CD4-positive, CD25-positive, alpha-beta regulatory T cell (primary cell): ENCODE measurements around the gene PACC1. TPM values are rescaled to one million over a fixed set of nuclear protein-coding genes. Genes with fewer than 3 reads are reported as not detected.
A peak's percentile ranks its signal among the peaks of the same experiment; 100 is the strongest.

Experiments
- ATAC-seq, 2 donors: fragments of 150-1000 bp; cut with Tn5 transposase; one replicate each; pipeline ENCODE4 v1.10.0; 2021; ENCODE audit warnings: low read depth in 2 of 2, moderate number of reproducible peaks in 2 of 2, moderate library complexity in 1 of 2
- DNase-seq, 3 donors: peaks; one replicate each; pipeline versions ENCODE4 v3.0.0 to v3.0.0-alpha.2; 2012 to 2022; ENCODE audit warnings: mixed read lengths in 1 of 3
- H3K27ac ChIP-seq: one replicate; pipeline ENCODE4 v1.7.0; 2013; ENCODE audit warnings: mild to moderate bottlenecking, low read length; ENCODE audit not compliant: insufficient read depth, poor library complexity, severe bottlenecking
- H3K27me3 ChIP-seq: one replicate; pipeline ENCODE4 v1.7.0; 2013; ENCODE audit warnings: low read length; ENCODE audit not compliant: control insufficient read depth, insufficient read depth
- H3K36me3 ChIP-seq: one replicate; pipeline ENCODE4 v1.7.0; 2013; ENCODE audit warnings: mild to moderate bottlenecking, low read length, moderate library complexity; ENCODE audit not compliant: control insufficient read depth, insufficient read depth
- H3K4me1 ChIP-seq: 2 replicates; pipeline ENCODE4 v1.7.0; 2013; ENCODE audit warnings: mild to moderate bottlenecking, low read length; ENCODE audit not compliant: insufficient read depth, control insufficient read depth, poor library complexity, severe bottlenecking
- H3K4me3 ChIP-seq: one replicate; pipeline ENCODE4 v1.7.0; 2013; ENCODE audit warnings: low read depth, mild to moderate bottlenecking, low read length, moderate library complexity
- H3K9me3 ChIP-seq, 2 experiments: 1 replicate in 1 of 2; 2 replicates in 1 of 2; pipeline ENCODE4 v1.7.0; 2013; ENCODE audit warnings: low read length in 2 of 2, mild to moderate bottlenecking in 1 of 2, moderate library complexity in 1 of 2; ENCODE audit not compliant: control insufficient read depth in 2 of 2
- H3K27ac Mint-ChIP-seq, 3 donors: one replicate each; pipeline ENCODE4 v1.8.0; 2020 to 2022; ENCODE audit warnings: mild to moderate bottlenecking in 3 of 3, mixed read lengths in 3 of 3, moderate library complexity in 2 of 3
- H3K27me3 Mint-ChIP-seq: one replicate; pipeline ENCODE4 v1.8.0; 2022; ENCODE audit warnings: mild to moderate bottlenecking, mixed read lengths
- H3K36me3 Mint-ChIP-seq: one replicate; pipeline ENCODE4 v1.8.0; 2020; ENCODE audit warnings: mixed read lengths
- H3K4me1 Mint-ChIP-seq, 4 donors: one replicate each; pipeline ENCODE4 v1.8.0; 2020 to 2022; ENCODE audit warnings: mixed read lengths in 4 of 4, mild to moderate bottlenecking in 1 of 4
- H3K4me3 Mint-ChIP-seq, 4 donors: one replicate each; pipeline ENCODE4 v1.8.0; 2020 to 2022; ENCODE audit warnings: mild to moderate bottlenecking in 4 of 4, mixed read lengths in 4 of 4, moderate library complexity in 3 of 4
- H3K9me3 Mint-ChIP-seq, 7 donors: one replicate each; pipeline ENCODE4 v1.8.0; 2020 to 2022; ENCODE audit warnings: mixed read lengths in 7 of 7, mild to moderate bottlenecking in 3 of 7, moderate library complexity in 2 of 7
- polyA plus RNA-seq, 4 donors: library from polyadenylated mRNA; unstranded; fragments of 300-500 nt; fragmentation: Illumina TruSeq; gene quantifications; one replicate each; pipeline ENCODE4 v1.2.3, GENCODE V29; 2021
- total RNA-seq: library from RNA; stranded (reverse); gene quantifications from one replicate; pipeline ENCODE4 v1.2.3, GENCODE V29; 2022

The PACC1 gene
- total and polyA plus RNA-seq, 5 donors from 2014 or later = 7.4 to 17.3 (median 13.2) TPM

- Histone ChIP-seq H3K4me1 (no peaks in the 10 kb centered on the region), H3K36me3 (peaks cover 13% of the 10 kb centered on the region), H3K4me3 (no peak overlapping the region), H3K9me3 (no peaks in the 10 kb centered on the region), H3K27me3 (no peaks in the 10 kb centered on the region), H3K27ac (no peak overlapping the region)
- H3K27me3 Mint-ChIP-seq = no peaks in the 10 kb centered on the region
- DNase-seq (no peak), ATAC-seq (no peak)
- H3K4me3 Mint-ChIP-seq = no peak overlapping the region
- H3K36me3 Mint-ChIP-seq = peaks cover 20% of the 10 kb centered on the region
- H3K9me3 Mint-ChIP-seq = no peaks in the 10 kb centered on the region
- peaks cover 0 to 5% (median 0%) of the 10 kb centered on the region in 4 donors for H3K4me1 Mint-ChIP-seq
- H3K27ac Mint-ChIP-seq = peak overlapping the region in 1 of 3 donors; percentile 34
Observed at GRCh38 chr1:212447478-212447877, 32.8 kb upstream of the PACC1 start.

DNA sequence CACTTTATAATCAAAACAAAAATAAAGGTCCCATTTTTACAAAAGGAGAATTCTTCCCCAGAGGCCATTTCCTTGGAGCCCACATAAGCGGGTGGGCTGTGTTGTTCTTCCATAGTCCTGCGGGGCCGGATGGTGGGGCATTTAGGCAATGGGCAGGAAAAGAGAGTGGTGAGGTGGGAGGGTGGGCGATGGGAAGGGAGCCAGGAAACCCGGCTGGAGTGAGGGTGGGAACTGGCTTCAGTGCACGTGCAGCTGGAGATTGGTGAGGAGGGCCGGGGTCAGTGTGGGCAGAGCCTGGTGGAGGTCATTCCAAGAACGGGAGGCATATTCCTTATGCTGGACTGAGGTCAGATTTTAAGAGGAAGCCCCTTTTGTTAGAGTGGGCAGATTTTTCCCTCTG, 31.6 kb upstream of the PACC1 start:
- Mint-ChIP-seq H3K36me3 (peaks cover 18% of the 10 kb centered on the region), H3K4me3 (no peak overlapping the region), H3K9me3 (no peaks in the 10 kb centered on the region), H3K27me3 (no peaks in the 10 kb centered on the region), H3K27ac (no peak overlapping the region), H3K4me1 (peaks cover 0 to 5% (median 0%) of the 10 kb centered on the region in 4 donors)
- Histone ChIP-seq H3K27me3 (no peaks in the 10 kb centered on the region), H3K36me3 (peaks cover 13% of the 10 kb centered on the region), H3K4me1 (no peaks in the 10 kb centered on the region), H3K4me3 (no peak overlapping the region), H3K27ac (no peak overlapping the region), H3K9me3 (no peaks in the 10 kb centered on the region)
- ATAC-seq = no peak
- no peak for DNase-seq

- Mint-ChIP-seq H3K27ac (no peak overlapping the region), H3K27me3 (no peaks in the 10 kb centered on the region), H3K4me1 (peaks cover 0 to 10% (median 8%) of the 10 kb centered on the region in 4 donors), H3K9me3 (no peaks in the 10 kb centered on the region), H3K4me3 (no peak overlapping the region), H3K36me3 (peaks cover 18% of the 10 kb centered on the region)
- Histone ChIP-seq H3K27ac (no peak overlapping the region), H3K9me3 (no peaks in the 10 kb centered on the region), H3K27me3 (no peaks in the 10 kb centered on the region), H3K36me3 (peaks cover 13% of the 10 kb centered on the region), H3K4me1 (no peaks in the 10 kb centered on the region), H3K4me3 (no peak overlapping the region)
- DNase-seq (no peak), ATAC-seq (no peak)
Observed at GRCh38 chr1:212442408-212442807, 27.7 kb upstream of the PACC1 start.

GRCh38 chr1:212440419-212440818, 25.7 kb upstream of the PACC1 start:
- Histone ChIP-seq H3K4me1 (no peaks in the 10 kb centered on the region), H3K36me3 (peaks cover 13% of the 10 kb centered on the region), H3K27ac (no peak overlapping the region), H3K9me3 (no peaks in the 10 kb centered on the region), H3K4me3 (no peak overlapping the region), H3K27me3 (no peaks in the 10 kb centered on the region)
- no peak for ATAC-seq
- peak overlapping the region in 1 of 3 donors; percentile 15 for H3K27ac Mint-ChIP-seq
- H3K4me3 Mint-ChIP-seq = no peak overlapping the region
- no peaks in the 10 kb centered on the region for H3K9me3 Mint-ChIP-seq
- H3K36me3 Mint-ChIP-seq = peaks cover 12% of the 10 kb centered on the region
- DNase-seq = no peak
- peaks cover 4 to 14% (median 10%) of the 10 kb centered on the region in 4 donors for H3K4me1 Mint-ChIP-seq
- H3K27me3 Mint-ChIP-seq = no peaks in the 10 kb centered on the region

- peaks cover 9% of the 10 kb centered on the region for H3K36me3 Mint-ChIP-seq
Observed at GRCh38 chr1:212438831-212439237, 24.1 kb upstream of the PACC1 start.

GRCh38 chr1:212437179-212437798, 22.6 kb upstream of the PACC1 start:
- H3K27ac Mint-ChIP-seq = no peak overlapping the region

More at GRCh38 chr1:212438831-212439237, 24.1 kb upstream of the PACC1 start:
- Histone ChIP-seq H3K27me3 (no peaks in the 10 kb centered on the region), H3K4me1 (peaks cover 2% of the 10 kb centered on the region), H3K36me3 (peaks cover 2% of the 10 kb centered on the region), H3K4me3 (no peak overlapping the region), H3K27ac (no peak overlapping the region), H3K9me3 (no peaks in the 10 kb centered on the region)
- DNase-seq (no peak), ATAC-seq (no peak)
- H3K4me1 Mint-ChIP-seq = peaks cover 4 to 24% (median 14%) of the 10 kb centered on the region in 4 donors
- H3K27ac Mint-ChIP-seq = peak overlapping the region in 1 of 3 donors; percentile 9
- H3K27me3 Mint-ChIP-seq = no peaks in the 10 kb centered on the region
- H3K9me3 Mint-ChIP-seq = no peaks in the 10 kb centered on the region
- no peak overlapping the region for H3K4me3 Mint-ChIP-seq

GRCh38 chr1:212434992-212435391, 20.3 kb upstream of the PACC1 start:
- no peaks in the 10 kb centered on the region for H3K27me3 Mint-ChIP-seq
- H3K27ac Mint-ChIP-seq = peak overlapping the region in 1 of 3 donors; percentile 59
- ATAC-seq (no peak), DNase-seq (no peak)
- Histone ChIP-seq H3K4me1 (peaks cover 9% of the 10 kb centered on the region), H3K27ac (no peak overlapping the region), H3K27me3 (no peaks in the 10 kb centered on the region), H3K9me3 (no peaks in the 10 kb centered on the region), H3K4me3 (no peak overlapping the region), H3K36me3 (no peaks in the 10 kb centered on the region)
- no peaks in the 10 kb centered on the region for H3K9me3 Mint-ChIP-seq
- H3K36me3 Mint-ChIP-seq = peaks cover 5% of the 10 kb centered on the region
- peaks cover 4 to 42% (median 16%) of the 10 kb centered on the region in 4 donors for H3K4me1 Mint-ChIP-seq
- H3K4me3 Mint-ChIP-seq = peak overlapping the region; percentile 2 to 81 (median 62)

More at GRCh38 chr1:212437179-212437798, 22.6 kb upstream of the PACC1 start:
- Histone ChIP-seq H3K27ac (no peak overlapping the region), H3K9me3 (no peaks in the 10 kb centered on the region), H3K4me1 (peaks cover 9% of the 10 kb centered on the region), H3K27me3 (no peaks in the 10 kb centered on the region), H3K4me3 (no peak overlapping the region), H3K36me3 (no peaks in the 10 kb centered on the region)
- Mint-ChIP-seq H3K4me1 (peaks cover 4 to 33% (median 13%) of the 10 kb centered on the region in 4 donors), H3K9me3 (no peaks in the 10 kb centered on the region), H3K4me3 (no peak overlapping the region), H3K27me3 (no peaks in the 10 kb centered on the region), H3K36me3 (peaks cover 5% of the 10 kb centered on the region)
- ATAC-seq (no peak), DNase-seq (no peak)
